ENCODE data around the gene SLC46A1. TPM values are rescaled to one million over a fixed set of nuclear protein-coding genes. Genes with fewer than 3 reads are reported as not detected.

The SLC46A1 gene
- polyA plus RNA-seq, 1 donor: 7.0 TPM

DNA sequence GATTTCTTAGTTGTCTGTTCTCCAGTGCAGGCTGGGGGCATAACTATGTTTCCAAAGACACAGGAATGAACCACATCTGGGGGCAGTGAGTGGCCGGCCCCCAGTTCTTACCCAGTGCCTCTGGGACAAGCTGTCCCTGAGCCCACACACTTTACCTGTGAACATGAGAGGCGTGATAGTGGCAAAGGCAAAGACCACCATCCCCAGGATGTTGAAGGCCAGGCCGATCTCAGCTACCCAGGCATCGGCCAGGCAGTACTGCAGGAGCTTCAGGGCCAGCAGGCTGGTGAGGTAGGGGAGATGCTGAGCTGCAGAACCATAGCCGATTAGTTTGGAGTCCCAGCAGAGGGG, 1.6 kb downstream of the SLC46A1 start:
- DNase-seq (ENCODE audit: low read depth): no peak

DNA sequence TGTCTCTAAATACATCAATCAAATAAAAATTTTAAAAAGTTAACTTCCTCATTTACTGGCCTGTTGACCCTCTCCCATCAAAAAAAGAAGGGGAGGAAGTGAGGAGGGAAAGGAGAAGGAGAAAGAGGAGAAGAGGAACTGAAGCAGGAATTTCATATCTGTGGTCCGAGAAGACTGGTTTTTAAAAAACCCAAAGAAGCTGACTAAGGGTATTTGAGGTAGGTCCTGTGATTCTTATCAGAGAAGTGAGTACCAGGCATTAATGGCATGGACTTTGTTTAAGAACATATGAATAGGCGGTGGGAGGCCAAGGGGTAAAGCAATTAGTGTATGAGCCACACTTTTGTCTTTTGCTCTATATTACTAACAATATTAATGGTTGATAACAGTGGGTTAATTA, 2.0 kb downstream of the SLC46A1 start:
- no peak for DNase-seq (ENCODE audit: low read depth)

DNA sequence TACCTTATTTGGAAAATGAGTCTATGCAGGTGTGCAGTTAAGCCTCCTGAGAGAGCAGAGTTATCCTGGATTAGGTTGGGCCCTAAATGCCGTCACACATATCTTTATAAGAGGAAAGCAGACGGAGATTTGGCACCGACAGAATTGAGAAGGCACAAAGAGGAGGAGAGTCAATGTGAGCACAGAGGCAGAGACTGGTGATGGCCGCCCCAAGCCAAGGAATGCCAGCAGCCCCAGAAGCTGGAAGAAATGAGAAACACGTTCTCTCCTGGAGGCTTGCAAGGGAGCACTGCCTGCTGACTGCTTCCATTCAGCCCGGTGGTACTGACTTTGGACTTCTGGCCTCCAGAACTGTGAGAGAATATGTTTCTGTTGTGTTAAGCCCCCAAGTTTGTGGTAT, 3.2 kb downstream of the SLC46A1 start:
- DNase-seq (ENCODE audit: low read depth): no peak

DNA sequence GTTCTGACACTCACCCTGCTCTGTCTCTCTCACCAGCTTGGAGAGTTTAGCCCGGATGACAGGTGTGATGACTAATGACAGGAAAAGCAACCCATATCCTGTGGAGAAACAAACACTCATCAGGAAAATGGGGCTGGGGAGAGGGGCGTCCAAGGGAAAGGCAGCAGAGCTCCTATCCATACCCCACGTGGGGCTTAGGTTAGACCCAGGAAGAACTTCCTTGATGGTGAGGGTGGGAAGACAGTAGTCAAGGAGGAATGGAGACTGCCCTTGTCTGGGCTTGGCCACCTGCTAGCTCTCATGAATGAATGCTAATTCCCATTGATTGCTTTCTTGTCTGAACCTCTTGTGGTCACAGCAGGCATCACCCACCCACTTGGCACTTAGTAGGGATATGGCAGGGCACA, 3.8 kb downstream of the SLC46A1 start:
- DNase-seq (ENCODE audit: low read depth): no peak

DNA sequence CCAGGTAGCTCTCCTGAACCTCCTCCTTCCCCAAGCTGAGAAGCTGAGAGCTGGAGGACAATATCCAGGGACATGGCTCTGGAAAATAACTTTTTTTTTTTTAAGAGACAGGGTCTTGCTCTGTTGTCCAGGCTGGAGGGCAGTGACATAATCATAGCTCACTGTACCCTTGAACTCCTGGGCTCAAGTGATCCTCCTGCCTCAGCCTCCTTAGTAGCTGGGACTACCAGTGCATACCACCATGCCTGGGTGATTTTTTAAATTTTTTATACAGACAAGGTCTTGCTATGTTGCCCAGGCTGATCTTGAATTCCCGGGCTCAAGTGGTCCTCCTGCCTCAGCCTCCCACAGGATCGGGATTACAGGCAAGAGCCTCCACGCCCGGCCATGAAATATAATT, 6.2 kb downstream of the SLC46A1 start:
- no peak for DNase-seq (ENCODE audit: low read depth)

DNA sequence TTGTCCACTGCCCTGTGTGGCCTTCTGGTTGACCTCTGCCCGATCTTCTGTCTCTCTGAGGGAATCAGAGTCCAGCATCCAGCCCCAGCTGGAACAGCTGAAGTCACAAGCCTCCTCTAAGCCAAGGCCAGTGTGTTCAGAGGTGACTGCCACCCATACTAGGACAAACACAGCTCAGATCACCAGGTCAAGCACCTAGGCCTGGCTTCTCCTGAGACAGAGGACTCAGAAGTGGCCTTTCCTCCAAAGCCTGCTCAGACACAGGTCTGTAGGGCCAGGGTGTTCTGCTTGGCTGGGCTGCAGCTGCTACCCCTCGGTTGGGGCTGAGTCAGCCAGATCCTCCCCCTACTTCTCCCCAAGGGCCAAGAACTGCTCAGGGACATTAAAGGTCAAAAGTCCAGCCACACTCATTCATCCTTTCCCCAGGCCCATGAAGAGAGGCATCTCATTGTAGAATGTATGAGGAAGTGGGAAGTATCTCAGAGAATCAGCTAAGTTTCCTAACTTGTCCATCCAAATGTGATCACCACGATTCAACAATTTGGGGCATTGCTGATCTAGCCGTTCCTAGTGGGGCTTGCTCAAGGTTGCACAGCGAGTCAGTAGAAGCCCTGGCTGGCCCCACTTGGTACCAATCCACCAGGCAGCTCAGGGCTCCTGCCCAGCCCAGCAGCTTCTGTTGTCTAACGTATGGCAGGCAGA, 7.6 kb downstream of the SLC46A1 start:
- no peak for DNase-seq (ENCODE audit: low read depth)

DNA sequence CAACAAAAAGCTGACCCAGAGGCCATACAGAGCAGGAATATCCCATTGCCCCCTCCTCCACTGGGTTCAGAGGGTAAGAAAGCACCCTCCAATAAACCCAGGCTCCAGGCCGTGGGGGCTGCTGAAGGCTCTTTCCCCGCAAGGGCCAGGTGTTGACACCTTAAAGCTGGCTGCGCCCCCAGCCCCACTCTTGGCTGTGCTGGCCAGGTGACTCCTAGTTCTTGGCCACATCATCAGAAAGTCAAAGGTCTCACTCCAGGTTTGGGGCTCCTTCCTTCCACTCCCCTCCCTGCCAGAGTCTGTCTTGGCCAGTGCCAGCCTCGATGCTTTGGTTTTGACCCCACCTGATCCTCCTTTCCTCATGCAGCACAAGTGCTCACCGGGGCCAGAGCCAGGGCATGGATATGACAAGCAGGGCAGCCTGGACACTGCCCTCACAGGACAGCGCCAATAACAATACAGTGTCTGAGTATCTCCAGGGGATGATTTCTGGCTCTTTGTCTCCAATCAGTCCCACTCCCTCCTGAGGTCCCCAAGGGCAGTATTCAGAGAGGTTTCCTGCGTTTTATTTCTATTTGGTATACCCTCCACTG, 8.2 kb downstream of the SLC46A1 start:
- DNase-seq (ENCODE audit: low read depth): no peak

DNA sequence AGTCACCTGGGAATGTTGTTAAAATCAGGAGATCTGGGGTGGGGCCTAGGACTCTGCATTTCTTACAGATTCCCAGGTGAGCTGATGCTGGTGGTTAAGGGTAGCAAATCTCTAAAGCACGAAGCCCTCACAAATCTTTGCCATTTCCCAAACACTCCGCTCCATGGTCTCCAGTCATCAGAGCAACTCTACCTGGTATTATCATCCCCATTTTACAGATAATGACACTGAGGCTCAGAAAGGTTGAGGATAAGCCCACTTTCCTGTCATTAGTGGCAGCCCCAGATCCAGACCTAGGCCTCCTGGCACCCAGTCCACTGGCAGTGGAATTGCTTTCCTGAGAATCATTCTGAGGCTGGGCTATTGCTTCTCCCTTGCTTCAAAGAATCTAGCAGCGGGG, 8.7 kb downstream of the SLC46A1 start:
- no peak for DNase-seq (ENCODE audit: low read depth)

DNA sequence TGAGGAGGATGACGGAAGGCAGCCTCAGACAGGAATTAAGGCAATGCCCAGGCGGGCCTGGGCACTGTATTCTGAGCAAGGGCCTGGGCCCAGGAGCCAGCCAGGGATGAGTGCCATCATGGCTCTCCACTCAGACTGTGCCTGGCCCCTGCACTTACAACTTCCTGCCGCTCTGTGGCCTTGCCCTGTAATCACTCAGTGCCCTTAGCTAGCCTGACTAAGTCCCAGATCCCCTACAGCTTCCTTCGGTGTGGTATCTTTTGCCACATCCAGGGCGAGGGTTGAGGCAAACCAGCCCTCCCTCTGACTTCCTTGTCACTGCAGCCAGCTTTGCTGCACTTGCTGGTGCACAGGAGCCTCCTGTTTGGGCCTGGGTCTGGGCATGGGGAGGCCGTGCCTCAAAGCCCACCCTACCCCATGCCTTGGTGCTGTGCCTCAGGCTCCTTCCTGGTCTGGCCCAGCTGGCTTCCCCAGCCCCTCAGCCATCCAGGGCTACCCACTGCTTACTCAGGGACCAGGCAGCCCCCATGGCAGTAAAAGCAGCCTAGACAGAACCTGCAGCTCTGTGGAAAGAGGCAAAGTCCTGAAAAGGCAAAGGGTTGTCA, 9.3 kb downstream of the SLC46A1 start:
- DNase-seq (ENCODE audit: low read depth): no peak

DNA sequence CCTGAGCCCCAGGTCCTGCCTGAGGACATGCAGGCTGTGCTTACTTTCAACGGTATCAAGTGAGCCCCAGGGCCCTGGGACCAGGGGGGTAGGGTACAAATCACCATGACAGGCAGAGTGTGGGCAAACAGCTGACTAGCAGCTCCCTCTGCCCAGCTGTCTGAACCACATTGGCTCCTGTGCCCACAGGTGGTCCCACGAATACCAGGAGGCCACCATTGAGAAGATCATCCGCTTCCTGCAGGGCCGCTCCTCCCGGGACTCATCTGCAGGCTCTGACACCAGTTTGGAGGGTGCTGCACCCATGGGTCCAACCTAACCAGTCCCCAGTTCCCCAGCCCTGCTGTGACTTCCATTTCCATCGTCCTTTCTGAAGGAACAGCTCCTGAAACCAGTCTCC, 10.0 kb downstream of the SLC46A1 start:
- DNase-seq (ENCODE audit: low read depth): no peak

DNA sequence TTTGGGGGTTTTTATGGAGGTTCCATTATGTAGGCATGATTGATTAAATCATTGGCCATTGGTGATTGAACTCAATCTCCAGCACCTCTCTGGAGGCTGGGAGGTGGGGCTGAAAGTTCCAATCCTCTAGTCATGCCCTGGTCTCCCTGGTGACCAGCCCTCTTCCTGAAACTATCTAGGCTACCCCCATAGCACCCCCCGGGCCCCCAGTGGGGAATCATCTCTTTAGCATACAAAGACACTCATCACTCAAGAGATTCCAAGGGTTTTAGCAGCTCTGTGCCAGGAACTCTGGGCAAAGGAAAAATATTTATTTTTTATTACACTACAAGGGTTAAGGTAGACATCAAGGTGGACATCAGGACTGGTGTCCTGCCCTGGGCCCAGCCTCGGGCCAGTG, 10.6 kb downstream of the SLC46A1 start:
- DNase-seq (ENCODE audit: low read depth): no peak

DNA sequence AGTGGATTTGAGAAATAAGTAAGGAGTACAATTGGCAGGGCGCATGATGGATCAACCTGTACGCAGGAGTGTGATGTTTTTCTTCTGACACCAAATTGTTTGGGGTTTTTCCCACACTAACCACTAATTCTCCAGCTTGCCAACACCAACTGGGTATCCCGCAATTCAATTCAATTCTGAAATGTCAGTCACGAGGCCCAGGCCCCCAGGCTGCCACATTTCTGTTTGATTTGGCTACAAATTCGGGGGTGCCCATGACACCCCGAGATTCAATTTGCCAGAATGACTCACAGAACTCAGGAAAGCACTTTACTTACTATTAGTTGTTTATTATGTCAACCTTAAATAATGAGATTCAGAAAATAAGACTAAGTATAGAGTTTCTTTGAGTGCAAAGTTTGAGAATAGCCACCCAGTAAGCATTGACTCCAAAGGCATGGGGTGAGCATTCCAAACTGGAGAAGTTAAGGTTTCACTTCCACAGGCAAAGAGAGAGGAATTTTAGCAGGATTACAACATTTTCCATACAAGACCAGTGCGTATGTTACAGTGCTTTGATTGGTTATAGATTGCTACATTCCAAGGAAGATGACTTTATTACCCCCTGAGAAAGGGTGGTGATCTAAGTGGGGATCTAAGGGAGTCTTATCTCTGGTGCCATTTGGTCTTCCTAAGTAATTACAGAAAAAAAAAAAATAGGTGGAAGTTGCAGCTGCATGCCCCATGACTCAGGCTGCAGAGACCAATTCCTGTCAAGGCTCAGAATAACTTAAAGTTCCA, 11.5 kb downstream of the SLC46A1 start:
- no peak for DNase-seq (ENCODE audit: low read depth)

DNA sequence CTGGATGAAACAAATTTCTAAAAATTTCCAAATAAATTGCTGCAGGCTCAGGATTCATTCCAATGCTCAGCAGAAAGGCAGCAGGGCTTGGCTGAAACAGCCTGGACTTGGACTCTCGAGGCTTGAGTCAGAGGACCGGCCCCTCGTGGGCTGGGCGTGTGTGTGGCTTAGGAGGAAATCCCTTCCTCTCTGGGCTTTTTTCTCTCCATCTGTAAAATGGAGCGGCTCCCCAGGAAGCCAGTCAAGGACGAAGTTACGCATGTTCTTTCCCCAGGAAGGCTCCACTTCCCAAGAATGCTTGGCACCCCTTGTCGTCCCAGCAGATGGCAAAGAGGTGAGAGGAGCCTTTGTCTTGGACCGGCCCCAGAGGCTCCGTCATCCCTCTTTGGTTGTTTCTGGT, 13.5 kb downstream of the SLC46A1 start:
- no peak for DNase-seq (ENCODE audit: low read depth)

DNA sequence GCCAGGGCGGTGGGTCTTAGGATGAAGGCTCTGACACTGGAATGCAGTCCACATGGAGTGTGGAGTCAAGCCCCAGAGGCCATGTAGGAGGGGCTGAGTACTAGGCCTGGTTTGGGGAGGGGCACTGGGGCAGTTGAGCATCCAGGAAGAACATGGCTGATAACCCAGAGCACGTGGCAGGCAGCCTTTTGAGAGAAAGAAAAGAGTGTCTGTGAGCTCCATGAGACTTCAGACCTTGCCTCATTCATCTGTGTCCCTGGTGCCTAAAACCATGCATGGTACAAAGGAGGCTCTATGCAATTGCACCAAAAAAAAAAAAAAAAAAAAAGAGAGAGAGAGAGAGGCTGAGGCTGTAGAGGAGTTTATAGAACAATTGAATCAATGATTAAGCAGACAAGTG, 14.6 kb downstream of the SLC46A1 start:
- no peak for DNase-seq (ENCODE audit: low read depth)

DNA sequence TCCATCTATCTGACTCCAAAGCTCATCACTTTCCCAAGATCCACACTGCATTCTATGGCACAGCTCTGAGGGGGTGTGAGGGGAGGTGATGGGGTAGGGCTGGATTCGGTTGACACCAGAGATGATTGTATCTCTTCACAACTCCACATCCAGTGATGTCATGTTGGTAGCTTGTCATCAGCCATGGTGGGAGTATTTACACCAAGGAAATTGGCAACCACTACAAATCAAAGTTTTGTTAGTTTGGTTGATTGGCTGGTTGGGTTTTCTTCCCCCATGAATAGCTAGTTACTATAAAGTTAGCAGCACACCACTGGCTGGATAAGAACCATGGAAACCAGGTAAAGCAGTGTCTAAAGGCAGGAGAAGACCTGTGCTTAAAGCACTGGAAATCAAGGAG, 15.0 kb downstream of the SLC46A1 start:
- no peak for DNase-seq (ENCODE audit: low read depth)

DNA sequence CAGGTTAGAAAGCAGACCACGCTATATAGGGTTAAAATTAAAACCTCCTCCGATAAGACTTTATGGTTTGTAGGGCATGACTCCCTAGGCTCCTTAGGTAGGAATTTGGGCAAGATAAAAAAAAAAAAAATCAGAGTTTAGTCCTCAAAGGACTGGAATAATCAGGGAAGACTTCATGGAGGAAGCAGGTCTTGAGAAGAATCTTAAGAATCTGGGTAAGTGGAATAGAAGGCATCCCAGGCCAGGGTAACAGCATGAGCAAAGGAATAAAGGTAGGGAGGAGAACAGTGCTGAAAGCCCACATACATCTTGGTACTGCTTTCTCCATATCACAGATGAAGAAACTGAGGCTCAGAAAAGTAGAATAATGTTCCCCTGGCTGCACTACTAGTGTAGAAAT, 15.4 kb downstream of the SLC46A1 start:
- no peak for DNase-seq (ENCODE audit: low read depth)

DNA sequence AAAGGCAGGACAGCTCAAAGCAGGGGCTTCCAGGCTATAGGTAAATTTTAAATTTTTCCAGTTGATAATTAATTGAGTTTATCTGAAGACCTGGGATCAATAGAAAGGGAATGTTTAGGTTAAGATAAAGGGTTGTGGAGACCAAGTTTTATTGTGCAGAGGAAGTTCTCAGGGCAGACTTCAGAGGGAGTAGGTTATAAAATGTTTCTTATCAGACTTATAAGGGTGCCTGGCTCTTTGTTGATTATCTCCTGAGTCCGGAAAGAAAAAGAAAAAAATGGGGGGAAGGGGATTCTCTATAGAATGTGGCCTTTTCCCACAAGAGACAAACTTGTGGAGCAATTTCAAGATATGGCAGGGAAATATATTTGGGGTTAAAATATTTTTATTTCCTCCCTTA, 15.9 kb downstream of the SLC46A1 start:
- no peak for DNase-seq (ENCODE audit: low read depth)

DNA sequence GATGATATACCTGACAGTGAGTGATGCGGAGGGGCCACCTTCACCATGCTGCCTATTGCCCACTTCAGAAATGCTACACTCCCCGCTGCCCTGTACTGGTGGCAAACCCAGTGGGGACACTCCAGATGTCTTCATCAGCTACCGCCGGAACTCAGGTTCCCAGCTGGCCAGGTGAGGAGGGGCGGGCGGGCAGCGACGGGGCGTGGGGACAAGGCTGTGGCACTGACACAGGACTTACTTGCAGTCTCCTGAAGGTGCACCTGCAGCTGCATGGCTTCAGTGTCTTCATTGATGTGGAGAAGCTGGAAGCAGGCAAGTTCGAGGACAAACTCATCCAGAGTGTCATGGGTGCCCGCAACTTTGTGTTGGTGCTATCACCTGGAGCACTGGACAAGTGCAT, 17.9 kb downstream of the SLC46A1 start:
- DNase-seq (ENCODE audit: low read depth): no peak

DNA sequence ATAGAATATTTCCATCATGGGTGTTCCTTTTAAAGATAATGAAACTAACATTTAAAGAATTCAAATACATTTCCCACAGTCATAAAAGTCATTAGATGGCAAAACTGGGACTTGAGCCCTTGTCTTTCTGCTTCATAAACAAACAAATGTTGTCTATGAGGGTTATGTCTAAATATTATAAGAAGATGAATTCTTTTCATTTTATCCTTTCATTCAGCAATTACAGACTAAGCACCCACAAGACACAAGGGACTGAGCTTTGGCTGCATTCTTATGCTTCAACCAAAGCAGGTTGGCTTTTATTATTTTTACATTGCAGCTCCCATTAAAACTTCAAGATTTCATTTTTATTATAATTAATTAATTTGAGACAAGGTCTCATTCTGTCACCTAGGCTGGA, 19.6 kb downstream of the SLC46A1 start:
- DNase-seq (ENCODE audit: low read depth): no peak

DNA sequence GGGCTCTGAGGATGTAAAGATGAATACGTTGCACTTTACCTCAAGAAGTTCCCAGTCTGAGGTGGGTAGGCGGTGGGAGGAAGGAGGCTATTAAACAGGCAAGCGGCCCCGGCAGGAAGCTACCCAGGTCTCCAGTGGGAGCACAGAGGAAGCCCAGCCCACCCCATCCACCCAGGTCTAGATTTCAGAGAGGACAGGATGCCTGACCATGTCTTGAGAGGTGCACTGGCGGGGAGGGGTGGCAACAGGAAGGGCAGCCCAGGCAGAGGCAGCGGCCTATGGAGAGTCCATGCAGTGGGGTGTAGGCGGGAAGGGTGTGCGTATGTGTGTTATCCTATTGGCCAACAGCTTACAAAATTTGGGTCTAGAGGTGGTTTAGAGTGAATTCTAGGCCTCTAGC, 20.6 kb downstream of the SLC46A1 start:
- DNase-seq (ENCODE audit: low read depth): no peak

DNA sequence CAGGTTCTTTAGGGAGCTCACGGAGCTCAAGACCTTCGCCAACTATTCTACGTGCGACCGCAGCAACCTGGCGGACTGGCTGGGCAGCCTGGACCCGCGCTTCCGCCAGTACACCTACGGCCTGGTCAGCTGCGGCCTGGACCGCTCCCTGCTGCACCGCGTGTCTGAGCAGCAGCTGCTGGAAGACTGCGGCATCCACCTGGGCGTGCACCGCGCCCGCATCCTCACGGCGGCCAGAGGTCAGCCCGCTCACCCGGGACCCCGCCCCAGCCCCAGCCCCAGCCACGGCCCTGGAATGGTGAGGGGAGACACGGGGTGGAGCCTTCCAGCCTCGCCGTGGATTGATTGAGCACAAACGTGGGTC, 21.0 kb downstream of the SLC46A1 start:
- DNase-seq (ENCODE audit: low read depth): no peak

DNA sequence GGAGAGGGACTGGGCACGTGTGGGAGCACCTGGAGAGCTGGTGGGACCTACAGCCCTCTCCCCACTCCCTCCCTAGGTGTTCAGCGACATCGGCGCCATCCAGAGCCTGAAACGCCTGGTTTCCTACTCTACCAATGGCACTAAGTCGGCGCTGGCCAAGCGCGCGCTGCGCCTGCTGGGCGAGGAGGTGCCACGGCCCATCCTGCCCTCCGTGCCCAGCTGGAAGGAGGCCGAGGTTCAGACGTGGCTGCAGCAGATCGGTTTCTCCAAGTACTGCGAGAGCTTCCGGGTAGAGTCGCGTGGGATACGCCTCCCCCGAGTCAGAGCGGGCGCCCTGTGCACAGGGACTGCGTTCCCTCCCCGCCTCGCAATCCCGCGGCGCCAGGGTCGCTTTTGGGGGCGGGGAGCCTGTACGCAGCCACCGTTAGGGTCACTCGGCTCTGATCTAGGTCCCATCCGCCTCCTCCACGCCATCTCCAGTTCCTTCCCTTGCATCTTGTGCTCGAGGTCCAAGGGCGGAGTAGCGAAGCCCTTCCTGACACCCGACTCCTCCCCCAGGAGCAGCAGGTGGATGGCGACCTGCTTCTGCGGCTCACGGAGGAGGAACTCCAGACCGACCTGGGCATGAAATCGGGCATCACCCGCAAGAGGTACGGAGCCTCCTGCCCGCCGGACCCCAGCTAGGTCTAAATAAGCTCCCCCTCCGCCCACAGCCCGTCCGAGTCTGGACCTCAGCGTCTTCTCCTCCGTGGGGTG, 21.6 kb downstream of the SLC46A1 start:
- DNase-seq (ENCODE audit: low read depth): no peak
